GM19467 (cell line): ENCODE data around the gene FOXRED2.
"Not testable (repeated sequence)": the region's sequence is repeated elsewhere in the genome, so short reads cannot be mapped to it uniquely, and the experiment has no call there.

ENCODE experiments used
- ATAC-seq: cut with Tn5 transposase; IDR thresholded peaks from one replicate; pipeline ENCODE4 v1.9.1; 2021; ENCODE audit warnings: mild to moderate bottlenecking, moderate library complexity; ENCODE audit not compliant: unreplicated experiment

FOXRED2 gene

DNA sequence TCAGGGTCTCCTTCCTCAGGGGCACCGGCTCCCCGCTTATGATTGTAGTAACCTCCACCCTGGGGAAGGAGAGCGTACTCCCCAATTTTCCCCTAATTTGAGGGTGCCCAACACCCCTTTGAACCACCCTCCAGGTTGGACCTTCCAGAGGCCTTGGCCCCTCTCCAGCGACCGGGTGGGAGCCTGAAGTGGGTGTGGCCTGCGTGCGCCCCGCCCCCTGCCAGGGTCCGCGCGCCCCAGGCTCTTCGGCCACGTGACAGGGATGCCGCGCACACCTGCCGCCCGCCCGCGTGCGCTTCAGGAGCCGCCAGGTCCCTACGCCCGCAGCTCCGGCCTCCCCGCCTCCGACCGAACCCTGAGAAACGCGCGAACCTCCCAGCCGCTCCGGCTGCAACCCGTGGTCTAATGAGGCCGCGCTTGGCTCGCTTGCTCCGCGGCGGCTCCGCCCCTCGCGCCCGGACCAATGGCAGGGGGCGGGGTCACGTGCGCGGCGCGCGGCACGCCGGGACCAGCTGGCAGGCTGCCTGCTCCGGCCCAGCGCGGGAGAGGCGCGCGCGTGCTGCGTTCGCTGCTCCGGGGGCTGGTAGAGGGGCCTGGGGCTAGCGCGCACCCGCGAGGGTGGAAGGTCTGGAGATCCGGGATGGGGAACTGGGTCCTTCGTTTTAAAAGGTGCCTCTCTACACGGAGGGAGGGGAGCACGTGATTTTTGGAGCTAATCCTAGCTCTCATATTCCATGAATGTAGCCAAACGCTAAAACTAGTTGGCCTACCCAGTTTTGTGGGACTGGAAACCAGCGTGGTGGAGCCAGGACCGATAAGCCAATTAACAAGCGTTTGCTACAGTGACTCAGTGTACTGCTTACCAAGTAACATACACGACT, at the start of gene FOXRED2:
FOXRED2 (minus strand) TSS at position 404 of the 881 bp plus-strand sequence. CDS start 618 bp downstream, outside the sequence.
- ATAC-seq = peak; percentile 73

DNA sequence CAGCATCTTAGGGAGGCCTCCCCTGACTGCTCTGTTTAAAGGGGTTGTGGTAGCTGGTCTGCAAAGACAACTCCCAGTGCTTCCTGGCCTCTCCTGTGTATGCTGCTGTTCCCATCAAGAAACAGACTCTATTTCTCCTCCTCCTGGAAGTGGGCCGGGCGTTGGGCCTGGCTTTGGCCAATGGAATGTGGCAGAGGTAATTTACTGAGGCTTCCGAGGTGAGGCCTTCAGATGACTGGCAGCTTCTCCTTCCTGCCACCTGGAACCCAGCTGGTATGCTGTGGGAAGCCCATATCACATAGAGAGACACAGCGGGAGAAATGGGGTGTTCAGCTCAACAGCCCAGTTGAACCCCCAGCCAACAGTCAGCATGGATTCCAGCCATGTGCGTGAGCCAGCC, 47.3 kb upstream of the FOXRED2 start:
- no peak for ATAC-seq

DNA sequence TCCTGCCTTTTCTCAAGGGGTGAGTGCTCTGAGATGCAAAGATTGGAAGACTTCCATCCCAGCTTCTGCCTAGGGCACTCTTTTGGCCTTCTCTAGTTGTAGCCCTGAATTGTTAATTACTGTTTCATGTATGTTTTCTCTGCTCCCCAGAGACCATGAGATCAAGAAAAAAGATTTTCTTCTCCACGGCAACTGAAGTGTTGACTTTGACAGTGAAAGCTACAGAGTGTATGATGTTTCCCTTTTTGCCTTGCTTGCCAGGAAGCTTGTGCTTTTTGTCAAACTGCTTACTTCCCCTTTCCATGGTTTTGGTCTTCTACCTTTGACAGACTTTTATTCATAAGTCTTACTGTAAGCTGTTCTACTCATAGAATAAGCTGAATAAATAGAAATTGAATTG, 45.4 kb upstream of the FOXRED2 start:
- no peak for ATAC-seq

DNA sequence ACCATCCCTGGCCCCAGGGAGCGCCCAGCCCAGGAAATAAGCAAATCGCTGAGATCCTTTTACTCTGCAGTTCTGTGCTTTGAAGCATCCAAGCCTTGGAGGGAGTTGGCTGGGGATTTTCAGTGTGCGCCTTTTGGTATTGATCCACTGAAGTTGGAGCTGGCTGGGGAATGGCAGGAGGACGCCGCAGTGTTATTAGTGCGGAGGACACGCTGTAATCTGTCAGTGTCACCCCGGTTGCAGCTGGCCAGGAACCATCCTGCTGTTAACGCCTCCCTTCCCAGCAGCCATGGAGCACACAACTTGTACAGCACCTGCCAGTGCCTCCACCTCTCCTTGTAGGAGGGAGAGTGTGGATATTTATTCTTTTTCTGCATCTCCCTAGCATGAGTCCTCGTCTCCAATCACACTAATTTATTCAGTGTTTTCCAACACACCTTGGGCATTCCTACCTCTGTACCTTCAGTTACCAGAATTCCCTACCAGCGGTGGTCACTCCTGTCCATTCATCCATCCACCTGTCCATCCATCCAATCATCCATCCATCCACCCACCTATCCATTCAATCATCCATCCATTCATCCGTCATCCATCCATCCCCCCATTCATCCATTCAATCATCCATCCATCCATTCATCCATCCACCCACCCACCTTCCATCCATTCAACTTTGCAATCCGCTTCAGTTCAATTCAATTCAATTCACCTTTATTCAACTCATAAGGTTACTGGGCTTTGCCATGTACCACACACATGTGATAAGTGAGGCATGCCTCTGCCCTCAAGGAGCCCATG, 44.1 kb upstream of the FOXRED2 start:
- no peak for ATAC-seq

DNA sequence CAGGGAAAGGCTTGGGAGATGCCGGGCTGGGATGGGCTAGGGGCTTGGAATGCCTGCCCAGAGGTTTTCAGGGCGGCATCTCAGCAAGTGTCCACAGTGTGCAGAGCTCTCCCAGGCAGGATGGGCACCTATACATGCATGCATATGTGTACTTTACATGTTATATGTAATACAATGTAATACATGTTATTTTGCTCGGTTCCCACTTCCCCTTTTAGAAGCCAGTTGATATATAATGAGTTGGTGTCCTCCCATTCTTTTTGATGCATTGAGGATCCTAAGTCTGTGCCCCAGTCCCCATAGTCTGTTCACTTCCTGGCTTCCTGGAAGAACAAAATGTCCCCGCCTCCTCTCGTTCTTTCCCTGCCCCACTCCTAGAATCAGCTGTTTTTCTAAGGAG, 42.2 kb upstream of the FOXRED2 start:
- no peak for ATAC-seq

DNA sequence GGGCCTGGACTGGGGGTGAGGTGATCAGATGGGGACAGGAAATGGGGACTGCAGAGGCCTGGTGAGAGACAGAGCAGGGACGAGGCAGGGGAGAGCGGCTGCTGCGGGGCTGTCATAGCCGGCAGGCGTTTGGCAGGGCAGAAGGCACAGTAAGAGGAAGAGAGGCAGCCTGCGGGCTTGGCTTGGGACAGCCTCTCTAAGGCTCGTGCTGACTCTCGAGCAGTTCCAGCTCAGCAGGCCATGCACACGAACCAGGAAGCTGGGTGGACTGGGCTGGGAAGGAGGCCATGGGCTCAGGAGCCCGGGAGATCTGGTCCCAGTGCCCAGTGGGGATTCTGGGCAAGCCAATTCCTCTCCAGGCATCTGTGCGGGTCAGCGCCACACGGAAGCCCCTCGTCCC, 41.8 kb upstream of the FOXRED2 start:
- ATAC-seq = no peak

DNA sequence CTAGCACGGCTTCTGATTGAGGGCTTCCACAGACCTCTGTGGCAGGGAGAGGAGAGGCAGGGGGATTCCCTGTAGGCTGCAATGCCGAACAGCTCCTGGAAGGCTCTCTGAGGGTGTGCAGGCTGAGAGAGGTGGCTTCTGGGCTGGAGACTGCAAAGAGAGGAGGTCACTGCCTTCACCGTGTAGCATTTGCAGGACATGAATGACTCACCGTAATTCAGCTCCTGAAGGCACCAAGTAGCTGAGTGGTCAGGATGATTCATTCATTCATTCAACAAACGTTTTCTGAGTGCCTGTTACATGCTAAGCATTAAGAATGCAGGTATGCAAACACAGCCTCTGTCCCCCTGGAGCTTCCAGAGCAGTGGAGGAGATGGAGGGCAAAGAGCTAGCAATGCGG, 40.1 kb upstream of the FOXRED2 start:
- ATAC-seq = no peak

DNA sequence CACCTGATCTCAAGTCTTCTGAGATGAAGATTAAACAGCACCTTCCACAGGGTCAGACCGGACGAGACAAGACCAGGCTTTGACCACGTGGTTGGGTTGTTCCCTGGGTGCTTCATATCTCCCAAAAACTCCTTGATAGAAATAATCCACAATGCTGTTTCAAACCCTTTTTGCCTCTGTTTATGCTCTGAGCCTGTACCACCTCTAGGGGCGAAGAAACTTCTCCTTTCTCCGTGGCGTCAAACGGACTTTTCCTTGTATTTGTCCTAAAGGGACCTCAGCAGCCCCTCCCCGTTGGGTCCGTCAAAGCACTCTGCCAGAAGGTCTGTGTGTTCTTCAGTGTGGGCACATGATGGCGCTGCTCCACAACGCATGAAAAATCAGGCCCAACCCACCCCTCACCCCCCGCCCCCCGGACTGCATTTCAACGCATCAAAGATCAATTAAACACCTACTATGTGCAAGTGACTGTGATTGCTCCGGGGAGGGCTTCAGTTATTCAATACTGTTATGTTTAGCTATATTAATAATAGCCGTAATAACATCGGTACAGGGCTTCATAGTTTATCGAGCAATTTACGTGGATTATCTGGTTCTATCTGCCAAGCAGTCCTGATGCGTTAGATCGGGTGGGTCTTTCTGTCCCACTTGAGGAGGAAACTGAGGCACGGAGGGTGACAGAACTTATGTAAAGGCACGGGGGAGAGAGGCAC, 39.4 kb upstream of the FOXRED2 start:
- no peak for ATAC-seq

DNA sequence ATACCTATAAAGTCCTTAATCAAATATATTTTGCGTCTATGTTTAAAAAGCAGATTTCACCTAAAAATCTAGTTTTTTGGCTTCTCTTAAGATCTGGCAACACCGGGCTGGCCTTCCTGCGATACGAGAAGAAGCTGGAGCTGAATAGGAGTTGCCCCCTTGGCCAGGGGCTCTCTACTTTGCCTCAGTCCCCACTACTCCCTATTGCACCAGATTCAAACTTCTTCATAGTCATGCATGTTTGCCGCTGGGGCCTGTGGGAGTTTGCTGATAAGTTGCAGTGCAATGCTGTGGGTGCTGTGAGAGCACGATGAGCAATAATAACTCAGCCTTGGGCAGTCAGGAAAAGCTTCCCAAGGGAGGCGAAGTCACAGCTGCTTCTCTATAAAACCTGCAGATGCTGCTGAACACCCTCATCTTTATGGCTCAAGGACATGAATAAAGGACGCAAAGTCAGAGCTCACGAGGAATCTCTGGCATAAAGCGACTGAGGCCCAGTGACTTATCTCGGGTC, 37.3 kb upstream of the FOXRED2 start:
- ATAC-seq = no peak

DNA sequence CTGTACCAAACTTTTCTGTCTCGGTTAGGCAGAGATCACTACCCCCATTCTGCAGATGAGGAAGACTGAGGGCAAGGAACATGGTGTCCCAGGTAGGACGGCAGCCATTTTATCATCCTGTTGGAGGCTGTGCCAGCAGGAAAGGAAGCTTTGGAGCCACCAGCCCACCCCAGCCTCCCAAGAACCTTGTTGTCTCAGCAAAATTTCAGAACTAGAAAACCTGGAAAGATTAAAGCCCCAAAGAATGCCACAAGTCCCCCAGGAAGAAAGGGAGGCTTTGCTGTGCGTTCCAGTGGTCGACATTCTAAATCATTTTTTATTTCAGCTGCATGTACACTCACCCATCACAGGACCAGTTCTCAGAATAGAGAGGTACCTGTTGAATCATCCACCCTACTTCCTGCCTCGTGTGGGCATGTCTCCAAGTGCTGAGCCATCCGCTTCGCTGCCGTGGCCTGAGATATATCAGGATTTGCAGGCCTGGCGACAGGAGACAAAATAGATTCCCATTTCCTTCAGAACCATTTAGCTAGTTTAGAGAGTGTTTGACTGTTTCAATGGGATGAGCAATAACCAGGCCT, 35.1 kb upstream of the FOXRED2 start:
- ATAC-seq = no peak

DNA sequence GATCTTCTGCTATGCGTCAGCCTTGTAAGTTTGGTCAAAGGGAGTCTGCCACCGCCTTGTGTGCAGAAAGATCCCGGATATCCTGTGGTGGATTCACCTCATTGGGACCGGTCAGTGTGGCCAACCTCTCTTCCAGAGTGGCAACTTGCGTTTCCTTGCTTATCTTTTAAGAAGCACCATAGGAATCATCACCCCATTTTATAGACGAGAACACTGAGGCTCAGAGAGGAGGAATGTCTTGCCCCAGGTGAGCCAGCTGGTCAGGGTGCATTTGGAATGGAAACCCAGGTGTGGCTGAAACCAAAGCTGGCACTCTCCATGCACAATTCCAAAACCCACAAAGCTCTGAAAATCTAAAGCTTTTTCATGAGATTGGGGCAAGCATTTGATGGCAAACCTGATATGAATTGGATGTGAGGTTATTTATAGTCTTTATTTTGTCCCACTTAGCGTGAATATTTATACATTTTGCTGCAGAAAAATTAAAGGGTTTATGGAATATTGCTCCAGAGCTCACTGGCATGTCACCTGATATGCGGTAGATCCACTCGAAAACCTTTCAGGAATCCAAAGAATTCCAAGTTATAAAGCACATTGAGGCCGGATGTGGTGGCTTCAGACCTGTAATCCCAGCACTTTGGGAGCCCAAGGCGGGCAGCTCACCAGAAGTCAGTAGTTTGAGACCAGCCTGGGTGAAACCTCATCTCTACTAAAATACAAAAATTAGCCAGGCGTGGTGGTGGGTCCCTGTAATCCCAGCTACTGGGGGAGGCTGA, 34.2 kb upstream of the FOXRED2 start:
- ATAC-seq = no peak

DNA sequence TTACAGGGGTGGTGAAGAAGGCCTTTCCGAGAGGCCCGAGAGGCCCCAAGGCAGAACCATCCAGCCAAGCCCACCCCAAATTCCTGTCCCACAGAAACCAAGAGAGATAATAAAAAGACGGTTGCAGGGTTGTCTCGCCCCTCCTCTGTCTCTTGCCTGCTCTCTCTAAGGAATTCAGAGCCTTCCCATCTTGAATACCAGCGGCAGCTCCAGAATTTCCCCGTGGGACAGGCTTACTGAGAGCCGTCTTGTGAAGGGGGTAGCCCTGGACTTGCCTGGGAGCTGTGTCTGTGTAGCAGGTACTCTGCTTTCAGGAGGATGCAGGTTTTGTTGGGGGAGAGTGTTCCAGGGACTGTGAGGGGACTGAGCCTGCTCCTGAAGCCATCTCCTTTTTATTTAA, 31.7 kb upstream of the FOXRED2 start:
- ATAC-seq = no peak

DNA sequence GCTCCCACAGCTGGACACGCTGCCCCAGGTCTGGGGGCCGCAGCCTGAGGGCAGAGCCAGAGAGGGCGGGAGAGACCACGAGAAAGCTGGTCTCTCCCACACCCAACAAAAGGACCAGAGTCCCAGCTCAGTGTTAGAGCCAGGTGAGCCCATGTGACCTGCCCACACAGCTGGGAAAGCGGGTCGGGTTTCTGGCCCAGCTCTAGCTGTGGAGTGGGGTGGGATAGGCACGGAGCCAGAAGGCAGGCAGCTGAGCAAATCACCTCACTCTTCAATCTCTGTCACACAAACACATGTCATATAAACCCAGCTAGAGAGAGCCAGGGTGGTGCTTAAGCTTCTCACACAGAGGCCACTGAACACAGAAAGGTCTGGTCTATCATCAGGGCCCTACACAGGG, 29.9 kb upstream of the FOXRED2 start:
- ATAC-seq = no peak

DNA sequence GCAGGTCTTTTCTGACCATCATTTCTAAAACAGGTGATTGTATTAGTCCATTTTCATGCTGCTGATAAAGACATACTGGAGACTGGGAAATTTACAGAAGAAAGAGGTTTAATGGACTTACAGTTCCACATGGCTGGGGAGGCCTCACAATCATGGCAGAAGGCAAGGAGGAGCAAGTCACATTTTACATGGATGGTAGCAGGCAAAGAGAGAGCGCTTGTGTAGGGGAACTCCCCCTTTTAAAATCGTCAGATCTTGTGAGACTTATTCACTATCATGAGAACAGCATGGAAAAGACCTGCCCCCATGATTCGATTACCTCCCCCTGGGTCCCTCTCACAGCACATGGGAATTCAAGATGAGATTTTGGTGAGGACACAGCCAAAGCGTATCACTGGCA, 26.5 kb upstream of the FOXRED2 start:
- ATAC-seq = not testable (repeated sequence)

DNA sequence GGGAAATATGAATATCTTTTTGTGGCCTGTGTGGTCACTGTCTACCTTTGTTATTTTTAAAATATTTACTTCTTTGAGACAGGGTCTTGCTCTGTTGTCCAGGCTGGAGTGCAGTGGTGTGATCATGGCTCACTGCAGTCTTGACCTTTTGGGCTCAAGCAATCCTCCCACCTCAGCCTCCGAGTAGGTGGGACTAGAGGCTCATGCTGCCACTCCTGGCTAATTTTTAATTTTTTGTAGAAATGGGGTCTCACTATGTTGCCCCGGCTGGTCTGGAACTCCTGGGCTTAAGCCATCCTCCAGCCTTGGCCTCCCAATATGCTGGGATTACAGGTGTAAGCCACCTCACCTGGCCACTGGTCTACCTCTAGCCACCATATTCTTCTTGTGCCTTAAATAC, 25.6 kb upstream of the FOXRED2 start:
- no peak for ATAC-seq

DNA sequence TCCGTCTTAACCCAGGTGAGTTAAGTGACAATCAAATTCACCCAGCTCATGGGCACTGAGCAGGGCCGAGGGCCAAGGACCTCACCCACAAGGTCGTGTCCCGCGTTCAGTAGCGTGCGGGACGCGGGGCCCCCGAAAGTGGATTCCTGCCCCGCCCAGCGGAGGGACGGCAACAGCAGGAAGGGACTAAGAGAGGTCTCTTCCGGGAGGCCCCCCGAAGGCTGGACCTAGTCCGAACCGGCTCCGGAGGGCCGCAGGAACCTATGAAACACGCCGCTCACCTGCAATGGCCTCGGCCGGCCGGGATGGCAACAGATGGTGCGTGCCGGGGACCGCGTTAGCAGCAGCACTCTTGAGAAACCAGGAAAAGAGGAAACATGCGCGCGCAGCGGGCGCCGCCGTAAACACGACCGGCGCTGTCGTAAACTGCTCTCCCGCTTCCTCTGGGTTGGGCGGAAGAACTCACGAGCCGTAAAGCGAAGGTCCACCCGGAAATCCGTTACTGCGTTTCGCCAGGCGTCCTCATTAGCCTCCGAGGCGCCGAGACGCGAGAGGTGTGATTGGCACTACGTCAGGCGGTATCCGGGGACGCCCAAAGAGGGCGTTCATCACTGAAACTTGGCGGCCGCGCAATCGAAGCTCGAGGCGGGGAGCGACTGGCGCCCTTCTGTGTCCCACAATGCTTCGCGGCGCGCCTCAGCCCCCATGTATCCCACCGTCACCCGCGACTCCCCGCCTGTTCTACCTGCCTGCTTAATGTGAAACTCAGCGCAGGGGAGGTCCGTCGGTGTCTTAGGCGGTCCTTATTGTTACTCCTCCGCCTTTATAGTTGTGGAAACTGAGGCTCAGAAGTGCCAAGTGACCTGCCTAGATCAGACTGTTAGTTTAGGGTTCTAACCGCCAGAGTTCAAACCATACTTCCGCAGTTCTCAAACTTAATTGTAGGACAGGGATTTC, 22.2 kb upstream of the FOXRED2 start, which contains the start of gene EIF3D:
EIF3D (minus strand) TSS at position 372 of the 957 bp plus-strand sequence. CDS start 3,045 bp downstream, outside the sequence.
- peak; percentile 91 for ATAC-seq

DNA sequence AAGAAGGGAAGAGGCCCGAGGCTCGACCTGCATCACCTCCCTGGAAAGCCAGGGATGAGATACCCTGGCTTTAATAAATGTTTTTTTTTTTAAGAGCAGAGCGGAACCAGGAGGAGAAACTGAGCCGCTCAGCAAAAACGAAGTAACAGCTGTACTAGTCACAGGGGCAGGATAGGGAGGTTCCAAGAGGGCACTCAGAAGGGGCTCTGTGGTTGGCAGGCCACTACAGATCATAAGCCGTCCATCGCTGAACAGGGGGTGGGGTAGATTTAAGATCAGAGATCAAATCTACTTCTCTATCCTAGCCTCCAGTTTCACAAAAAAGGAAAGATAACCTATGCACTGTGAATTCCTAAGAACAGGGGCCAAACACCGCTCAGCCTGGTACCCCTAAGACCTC, 21.5 kb upstream of the FOXRED2 start:
- ATAC-seq = no peak

DNA sequence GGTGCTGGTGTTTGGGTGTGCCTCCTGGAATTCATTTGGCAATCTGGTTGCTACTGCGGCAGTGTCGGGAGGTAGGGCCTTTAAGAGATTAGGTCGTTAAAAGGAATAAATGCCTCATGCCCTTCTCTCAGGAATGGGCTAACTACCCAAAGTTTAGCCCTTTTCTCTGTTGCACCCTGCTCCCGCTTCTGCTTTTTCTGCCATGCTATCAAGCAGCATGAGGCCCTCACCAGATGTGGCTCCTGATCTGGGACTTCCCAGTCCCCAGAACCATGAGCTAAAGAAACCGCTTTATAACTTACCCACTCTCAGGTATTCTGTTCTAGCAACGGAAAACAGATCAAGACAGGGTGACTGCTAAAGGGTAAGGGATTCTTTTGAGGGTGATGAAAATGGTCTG, 15.8 kb upstream of the FOXRED2 start:
- no peak for ATAC-seq

DNA sequence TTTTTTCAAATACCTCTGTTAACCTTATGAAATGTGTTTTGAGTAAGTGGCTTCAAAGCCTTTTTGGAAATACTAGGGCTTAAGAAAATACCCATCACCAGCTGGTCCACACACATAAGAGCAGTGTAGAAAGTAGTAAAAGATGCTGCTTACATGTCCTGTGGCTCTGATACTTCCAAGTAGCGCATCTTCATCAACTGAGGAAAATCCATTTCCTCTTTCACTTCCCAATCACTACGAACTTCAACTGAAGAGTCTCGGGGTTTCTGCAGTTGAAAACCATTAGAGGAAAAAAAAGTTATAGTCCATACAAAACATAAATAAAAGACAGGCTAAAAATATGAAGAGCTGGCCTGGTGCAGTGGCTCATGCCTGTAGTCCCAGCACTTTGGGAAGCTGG, 13.6 kb upstream of the FOXRED2 start:
- no peak for ATAC-seq
